GM19240 (cell line): ENCODE measurements around the gene VN1R4.
"Not testable (repeated sequence)": the region's sequence is repeated elsewhere in the genome, so short reads cannot be mapped to it uniquely, and the experiment has no call there.

Experiments
- DNase-seq: peaks from one replicate; pipeline ENCODE4 v3.0.0; 2011; ENCODE audit warnings: low spot score; ENCODE audit not compliant: insufficient read length

VN1R4 gene, protein sequence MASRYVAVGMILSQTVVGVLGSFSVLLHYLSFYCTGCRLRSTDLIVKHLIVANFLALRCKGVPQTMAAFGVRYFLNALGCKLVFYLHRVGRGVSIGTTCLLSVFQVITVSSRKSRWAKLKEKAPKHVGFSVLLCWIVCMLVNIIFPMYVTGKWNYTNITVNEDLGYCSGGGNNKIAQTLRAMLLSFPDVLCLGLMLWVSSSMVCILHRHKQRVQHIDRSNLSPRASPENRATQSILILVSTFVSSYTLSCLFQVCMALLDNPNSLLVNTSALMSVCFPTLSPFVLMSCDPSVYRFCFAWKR

DNA sequence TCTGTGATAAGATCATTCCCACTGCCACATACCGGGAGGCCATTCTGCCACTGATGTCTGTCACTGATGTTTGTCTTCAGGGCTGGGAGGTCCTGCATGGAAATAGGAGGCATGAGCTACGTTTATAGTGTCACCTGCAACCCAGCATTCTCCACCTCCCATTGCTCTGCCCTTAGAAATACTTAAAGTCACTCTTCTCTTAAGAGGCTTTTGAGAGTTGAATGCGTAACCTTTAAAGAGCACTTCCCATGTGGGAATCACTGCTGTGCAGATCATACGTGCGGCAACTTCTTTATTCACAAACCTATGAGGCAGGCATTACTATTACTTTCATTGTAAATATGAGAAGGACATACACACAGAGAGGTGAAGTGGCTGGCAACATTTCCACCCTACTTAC lies at the start of gene VN1R4:
TSS of gene VN1R4 (minus strand) at position 101 of the 400 bp plus-strand sequence. CDS start at position 43, 58 bp downstream.
- DNase-seq = not testable (repeated sequence)

DNA sequence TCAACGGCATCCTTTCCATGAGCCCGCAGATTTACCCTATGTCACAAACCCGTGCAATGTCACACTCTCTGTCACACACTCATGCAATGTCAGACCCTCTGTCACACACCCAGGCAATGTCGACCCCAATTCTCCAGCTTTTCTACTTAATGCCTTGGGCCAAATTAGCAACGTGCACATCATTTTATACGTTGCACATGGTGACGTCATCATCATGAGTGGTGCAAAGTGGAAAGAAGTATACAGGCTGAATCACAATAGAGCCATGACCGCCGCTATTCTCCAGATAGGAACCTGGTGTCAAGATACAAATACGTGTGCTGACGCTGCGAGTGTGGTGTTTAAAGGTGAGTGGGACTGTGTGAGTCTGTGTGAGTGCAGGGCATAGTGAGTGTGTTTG lies 44.4 kb upstream of the VN1R4 start:
- no peak for DNase-seq

DNA sequence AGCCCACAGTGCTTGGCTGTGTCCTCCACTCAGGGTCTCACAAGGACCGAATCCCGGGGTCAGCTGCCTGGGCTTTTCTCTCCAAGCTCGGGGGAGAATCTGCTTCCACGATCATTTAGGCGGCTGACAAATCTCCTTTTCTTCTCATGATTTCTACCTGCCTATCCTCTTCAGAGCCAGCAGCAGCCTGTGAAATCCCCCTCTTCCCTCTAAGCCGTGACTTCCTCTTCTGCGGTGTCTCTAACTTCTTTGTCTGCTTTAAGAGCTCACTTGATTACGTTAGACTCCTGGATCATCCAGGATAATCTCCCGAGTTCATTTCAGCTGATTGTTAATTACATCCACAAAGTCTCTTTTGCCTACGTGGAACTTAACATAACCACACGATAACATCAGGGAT lies 43.5 kb upstream of the VN1R4 start:
- no peak for DNase-seq

GRCh38 chr19:53308339-53308811 lies 40.9 kb upstream of the VN1R4 start:
- DNase-seq = no peak

- not testable (repeated sequence) for DNase-seq
Observed at GRCh38 chr19:53301341-53301740, 33.8 kb upstream of the VN1R4 start.

GRCh38 chr19:53294786-53295441 lies 27.4 kb upstream of the VN1R4 start:
- no peak for DNase-seq

DNA sequence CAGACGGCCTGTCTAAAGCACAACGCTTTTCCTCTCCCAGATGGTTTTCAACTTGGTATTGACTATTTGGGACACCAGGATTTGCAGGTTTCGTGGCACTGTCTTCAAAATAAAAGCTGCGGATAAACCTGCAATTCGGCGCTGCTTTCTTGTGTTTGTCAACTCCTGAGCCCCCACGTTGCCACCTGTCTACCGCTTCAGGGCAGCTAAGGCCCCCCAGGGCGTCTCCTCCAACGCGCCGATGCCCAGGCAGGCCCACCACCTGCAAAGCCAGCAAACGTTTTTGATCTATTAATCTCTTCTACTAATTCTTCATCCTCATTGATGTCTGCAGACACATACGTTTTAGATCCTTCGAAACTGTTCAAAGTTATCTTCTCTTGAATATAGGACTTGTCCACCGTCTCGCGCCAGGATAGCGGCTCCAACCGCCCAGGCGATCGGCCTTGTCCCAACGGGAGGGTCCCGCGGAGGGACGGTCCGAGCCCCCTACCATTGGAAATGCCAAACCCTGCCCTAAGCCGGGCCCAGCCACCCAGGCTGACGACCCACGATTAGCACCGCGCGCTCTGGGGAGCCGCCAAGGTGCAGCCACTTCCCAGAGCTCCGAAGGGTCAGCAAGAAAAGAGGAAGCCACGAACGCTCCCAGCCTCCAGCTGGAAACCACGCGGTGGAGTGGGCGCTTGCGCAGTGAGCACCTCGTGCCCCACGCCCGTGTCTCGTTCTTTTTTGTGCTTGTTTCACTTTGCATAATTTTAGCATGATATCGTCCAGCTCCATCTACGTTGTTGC lies 23.4 kb upstream of the VN1R4 start:
- no peak for DNase-seq

DNA sequence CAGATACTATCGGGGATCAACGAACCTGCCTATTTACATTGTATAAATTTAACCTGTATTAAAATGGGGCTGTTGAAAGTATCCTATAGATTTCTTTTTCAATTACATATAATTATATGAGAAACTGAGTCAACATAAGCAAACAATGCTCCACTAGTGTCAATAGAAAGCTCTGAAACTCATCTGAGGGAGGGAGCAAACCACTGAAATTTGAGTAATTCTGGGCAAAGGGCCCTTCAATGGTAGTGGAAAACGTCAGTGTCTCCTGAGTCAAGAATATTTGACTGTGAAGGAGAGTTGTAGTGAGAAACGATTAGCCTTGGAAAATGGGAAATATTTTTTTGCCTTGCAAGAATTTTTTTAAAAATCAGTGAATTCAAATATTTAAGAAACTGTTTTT lies 17.6 kb upstream of the VN1R4 start:
- no peak for DNase-seq

- not testable (repeated sequence) for DNase-seq
Observed at GRCh38 chr19:53281947-53282346, 14.4 kb upstream of the VN1R4 start.

- no peak for DNase-seq
Observed at GRCh38 chr19:53275480-53275879, 8.0 kb upstream of the VN1R4 start.

GRCh38 chr19:53272044-53272443 lies 4.5 kb upstream of the VN1R4 start:
- DNase-seq = no peak

- DNase-seq = not testable (repeated sequence)
Observed at GRCh38 chr19:53269861-53270260, 2.3 kb upstream of the VN1R4 start.

DNA sequence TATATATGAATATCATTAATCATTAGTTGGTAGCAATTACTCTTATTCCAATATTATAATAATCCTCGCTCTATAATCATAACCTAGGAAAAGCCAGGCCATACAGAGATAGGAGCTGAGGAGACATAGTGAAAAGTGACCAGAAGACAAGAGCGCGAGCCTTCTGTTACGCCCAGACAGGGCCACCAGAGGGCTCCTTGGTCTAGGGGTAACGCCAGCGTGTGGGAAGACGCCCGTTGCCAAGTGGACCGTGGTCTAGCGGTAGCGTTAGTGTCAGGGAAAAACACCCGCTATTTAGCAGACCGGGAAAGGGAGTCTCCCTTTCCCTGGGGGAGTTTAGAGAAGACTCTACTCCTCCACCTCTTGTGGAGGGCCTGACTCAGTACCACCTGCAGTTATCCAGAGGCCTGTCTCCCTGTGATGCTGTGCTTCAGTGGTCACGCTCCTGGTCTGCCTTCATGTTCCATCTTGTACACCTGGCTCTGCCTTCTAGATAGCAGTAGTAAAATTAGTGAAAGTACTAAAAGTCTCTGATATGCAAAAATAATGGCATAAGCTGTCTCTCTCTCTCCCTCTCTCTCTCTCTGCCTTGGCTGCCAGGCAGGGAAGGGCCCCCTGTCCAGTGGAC lies 9.7 kb downstream of the VN1R4 start, which contains the start of gene VN1R2:
TSS of gene VN1R2 (plus strand) at position 578 of the 628 bp plus-strand sequence. CDS start 84 bp downstream, outside the sequence.
- not testable (repeated sequence) for DNase-seq

GRCh38 chr19:53254411-53255341 lies 12.8 kb downstream of the VN1R4 start, which contains the start of gene ZNF677:
Gene ZNF677 (minus strand): TSS chr19:53254873. CDS start chr19:53251550, 3,323 bp downstream.
- DNase-seq = no peak

- DNase-seq = no peak
Observed at GRCh38 chr19:53246498-53246897, 21.0 kb downstream of the VN1R4 start.

DNA sequence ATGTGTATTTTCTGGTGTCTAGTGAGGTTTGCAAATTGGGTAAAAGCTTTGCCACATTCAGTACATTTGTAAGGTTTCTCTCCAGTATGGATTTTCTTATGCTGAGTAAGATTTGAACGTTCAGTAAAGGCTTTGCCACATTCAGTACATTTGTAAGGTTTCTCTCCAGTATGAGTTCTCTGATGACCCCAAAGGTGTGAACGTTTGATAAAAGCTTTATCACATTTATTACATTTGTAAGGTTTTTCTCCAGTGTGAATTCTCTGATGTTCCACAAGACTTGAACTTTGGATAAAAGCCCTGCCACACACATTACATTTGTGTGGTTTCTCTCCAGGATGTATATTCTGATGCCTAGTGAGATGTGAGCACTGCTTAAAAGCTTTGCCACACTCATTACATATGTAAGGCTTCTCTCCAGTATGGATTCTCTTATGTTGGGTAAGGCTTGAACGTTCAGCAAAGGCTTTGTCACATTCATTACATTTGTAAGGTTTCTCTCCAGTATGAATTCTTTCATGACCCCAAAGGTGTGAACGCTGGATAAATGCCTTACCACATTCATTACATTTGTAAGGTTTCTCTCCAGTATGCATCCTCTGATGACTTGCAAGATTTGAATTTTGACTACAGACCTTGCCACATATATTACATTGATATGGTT lies 30.3 kb downstream of the VN1R4 start:
- no peak for DNase-seq

GRCh38 chr19:53224606-53225005 lies 42.9 kb downstream of the VN1R4 start:
- no peak for DNase-seq

DNA sequence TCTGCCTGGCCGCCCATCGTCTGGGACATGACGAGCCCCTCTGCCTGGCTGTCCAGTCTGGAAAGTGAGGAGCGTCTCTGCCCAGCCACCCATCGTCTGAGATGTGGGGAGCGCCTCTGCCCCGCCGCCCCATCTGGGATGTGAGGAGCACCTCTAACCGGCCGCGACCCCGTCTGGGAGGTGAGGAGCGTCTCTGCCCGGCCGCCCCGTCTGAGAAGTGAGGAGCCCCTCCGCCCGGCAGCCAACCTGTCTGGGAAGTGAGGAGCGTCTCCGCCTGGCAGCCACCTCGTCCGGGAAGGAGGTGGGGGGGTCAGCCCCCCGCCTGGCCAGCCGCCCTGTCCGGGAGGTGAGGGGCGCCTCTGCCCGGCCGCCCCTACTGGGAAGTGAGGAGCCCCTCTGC lies 44.8 kb downstream of the VN1R4 start:
- not testable (repeated sequence) for DNase-seq
